Stimulated activated CD4-positive, alpha-beta T cell treated with anti-CD3 and anti-CD28 coated beads, Interleukin-4, amount 100 ng/mL, for 24 hours (primary cell): ENCODE results near the gene BIN1.

Experiments
- DNase-seq: peaks from one replicate; pipeline ENCODE4 v3.0.0-alpha.2; 2020

Gene BIN1

DNA sequence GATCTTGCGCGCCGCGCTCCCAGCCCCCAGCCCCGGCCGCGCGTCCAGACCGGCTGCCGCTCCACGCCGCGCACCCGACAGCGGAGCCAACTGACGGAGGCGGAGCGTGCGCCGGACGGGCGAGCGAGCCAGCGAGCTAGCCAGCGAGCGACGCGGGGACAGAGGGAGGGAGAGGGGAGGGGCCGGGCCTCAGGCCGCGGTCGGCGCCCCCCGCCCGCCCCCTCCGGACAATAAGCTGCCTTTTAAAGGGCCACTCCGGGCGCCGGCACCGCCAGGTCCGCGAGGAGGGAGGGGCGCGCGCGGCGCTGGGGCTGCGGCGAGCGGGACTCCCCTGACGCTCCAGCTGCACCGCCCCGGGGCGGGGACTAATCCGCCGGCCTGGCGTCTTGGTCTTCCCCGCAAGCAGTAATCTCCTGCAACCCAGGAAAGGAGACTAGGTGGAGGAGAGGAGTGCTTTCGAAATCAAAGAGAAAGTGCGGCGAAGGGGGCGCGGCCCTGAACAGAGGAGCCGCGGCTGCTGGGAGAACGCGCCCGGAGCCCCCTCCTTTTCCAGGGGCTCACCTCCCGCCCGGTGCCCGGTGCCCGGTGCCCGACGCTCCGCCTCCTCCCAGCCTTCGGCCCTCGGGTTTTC is at the start of gene BIN1:
BIN1 (minus strand) TSS at position 164 of the 631 bp plus-strand sequence. CDS start 211 bp downstream, outside the sequence.
- peak; percentile 75 for DNase-seq

- DNase-seq, result no peak
Observed at GRCh38 chr2:127155947-127156346, 49.0 kb upstream of the BIN1 start.

DNA sequence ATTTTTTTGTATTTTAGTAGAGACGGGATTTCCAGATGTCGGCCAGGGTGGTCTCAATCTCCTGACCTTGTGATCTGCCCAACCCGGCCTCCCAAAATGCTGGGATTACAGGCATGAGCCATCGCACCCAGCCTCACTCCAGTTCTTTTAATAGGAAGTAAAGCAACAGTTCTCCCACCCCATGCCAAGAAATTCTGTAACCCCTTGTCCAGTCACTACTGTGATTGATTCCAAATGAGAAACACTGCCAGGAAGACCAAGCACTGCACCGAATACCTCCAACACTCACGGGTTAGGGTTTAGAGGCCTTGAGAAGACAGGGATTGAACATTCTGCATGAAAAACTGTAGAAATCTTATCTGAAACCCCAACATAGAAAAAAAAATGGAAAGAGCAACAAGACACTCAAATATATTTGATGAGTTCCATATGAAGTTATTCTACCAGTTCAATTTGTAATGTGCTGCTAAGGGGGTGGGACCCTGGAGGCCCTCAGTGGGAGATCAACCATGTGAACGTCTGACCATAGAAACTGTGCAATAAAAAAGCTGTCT is 48.2 kb upstream of the BIN1 start:
- no peak for DNase-seq

GRCh38 chr2:127154396-127154795 is 47.4 kb upstream of the BIN1 start:
- DNase-seq, result no peak

- DNase-seq, result no peak
Observed at GRCh38 chr2:127153691-127154158, 46.8 kb upstream of the BIN1 start.

DNA sequence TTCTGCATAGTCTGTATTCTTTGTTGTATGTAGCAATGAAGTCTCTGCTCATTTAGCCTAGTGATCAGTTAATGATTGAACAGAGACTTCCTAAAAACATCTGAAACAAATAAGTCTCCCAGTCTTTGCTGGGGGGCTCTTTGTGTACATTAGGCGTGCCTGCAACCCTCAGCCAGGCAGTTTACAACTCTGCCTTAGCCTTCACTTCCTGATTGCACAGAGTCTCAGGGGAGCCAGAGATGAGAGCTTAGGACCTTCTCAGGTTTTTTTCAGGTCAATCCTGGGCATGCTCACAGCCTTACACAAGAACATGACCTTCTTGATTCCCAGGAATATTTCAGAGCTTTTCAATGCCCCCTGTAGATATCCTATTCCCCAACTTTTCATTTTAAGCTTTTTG is 44.0 kb upstream of the BIN1 start:
- no peak for DNase-seq

DNA sequence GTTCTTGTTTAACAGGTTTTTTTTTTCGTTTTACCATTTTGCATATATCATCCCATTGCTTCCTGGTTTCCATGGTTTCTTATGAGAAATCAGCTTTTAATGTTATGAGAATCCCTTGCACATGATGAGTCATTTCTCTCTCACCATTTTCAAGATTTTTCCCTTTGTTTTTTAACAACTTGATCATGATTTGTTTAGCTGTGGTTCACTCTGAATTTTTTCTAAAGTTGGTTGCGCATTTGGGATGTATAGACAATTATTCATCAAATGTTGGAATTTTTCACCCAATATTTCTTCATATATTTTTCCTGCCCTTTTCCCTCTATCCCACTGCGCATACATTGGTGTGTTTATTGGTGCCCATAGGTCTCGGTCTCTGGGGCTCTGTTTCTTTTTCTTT is 42.4 kb upstream of the BIN1 start:
- no peak for DNase-seq

- no peak for DNase-seq
Observed at GRCh38 chr2:127146820-127147502, 40.0 kb upstream of the BIN1 start.

GRCh38 chr2:127146071-127146725 is 39.2 kb upstream of the BIN1 start:
- no peak for DNase-seq

DNA sequence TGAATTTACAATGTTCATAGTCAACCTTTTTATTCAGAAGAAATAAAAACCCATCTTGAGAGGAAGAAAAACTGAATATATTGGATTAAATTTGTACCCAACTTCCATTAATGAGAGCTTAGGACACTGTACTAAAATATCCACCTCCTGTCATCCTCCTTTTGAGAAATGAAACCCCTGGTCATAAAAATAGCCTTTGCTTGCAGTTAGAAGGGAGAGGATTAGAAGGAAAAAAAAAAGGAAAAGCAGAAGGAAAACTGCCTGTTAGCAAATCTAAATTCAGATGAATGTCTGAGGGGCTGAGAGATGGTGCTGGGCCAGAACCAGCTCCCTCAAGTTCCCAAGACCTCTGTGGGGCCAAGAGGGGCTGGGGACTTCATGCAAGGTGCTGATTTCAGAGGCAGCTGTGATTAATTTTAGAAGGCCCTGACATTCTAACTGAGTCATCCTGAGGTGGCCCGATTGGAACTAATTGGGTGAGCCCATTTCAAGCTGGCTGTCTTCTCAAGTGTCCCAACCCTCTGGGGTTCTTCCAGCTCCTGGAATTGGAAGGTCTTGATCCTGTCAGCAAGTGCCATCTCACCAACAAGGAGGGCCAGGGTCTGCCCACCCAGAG is 38.4 kb upstream of the BIN1 start:
- no peak for DNase-seq

GRCh38 chr2:127143841-127144782 is 37.2 kb upstream of the BIN1 start:
- no peak for DNase-seq

- no peak for DNase-seq
Observed at GRCh38 chr2:127142663-127143630, 36.0 kb upstream of the BIN1 start.

GRCh38 chr2:127140538-127140937 is 33.6 kb upstream of the BIN1 start:
- DNase-seq, result no peak

GRCh38 chr2:127139766-127140165 is 32.8 kb upstream of the BIN1 start:
- no peak for DNase-seq

- DNase-seq, result no peak
Observed at GRCh38 chr2:127138281-127138680, 31.3 kb upstream of the BIN1 start.

DNA sequence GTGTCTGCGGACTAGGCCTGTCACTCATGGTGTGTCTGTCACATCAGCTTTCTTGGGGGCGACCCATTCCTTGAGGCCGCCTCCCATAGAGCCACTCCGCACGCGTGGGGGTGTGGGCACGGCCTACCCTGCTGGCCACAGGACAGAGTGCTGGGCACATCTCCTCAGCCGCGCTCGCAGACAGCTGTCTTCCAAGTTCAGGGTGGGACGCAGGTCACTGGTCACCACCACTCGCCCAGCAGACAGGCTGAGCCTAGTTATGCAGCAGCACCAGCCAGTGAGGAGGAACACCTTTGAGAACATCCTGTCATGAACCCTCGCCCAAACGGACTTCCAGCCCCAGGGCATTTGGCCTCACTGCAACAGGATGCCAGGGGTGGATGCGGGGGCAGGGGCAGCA is 30.8 kb upstream of the BIN1 start:
- DNase-seq, result no peak

GRCh38 chr2:127137225-127137624 is 30.3 kb upstream of the BIN1 start:
- no peak for DNase-seq

GRCh38 chr2:127134833-127135830 is 28.2 kb upstream of the BIN1 start:
- DNase-seq, result no peak

GRCh38 chr2:127134235-127134634 is 27.3 kb upstream of the BIN1 start:
- DNase-seq, result no peak

GRCh38 chr2:127133793-127134192 is 26.8 kb upstream of the BIN1 start:
- no peak for DNase-seq
